Nasal cavity respiratory epithelium epithelial cell of viscerocranial mucosa (primary cell): Measurements from ENCODE around the gene KLF9. TPM values are rescaled to one million over a fixed set of nuclear protein-coding genes. Genes with fewer than 3 reads are reported as not detected.

ENCODE experiments used
- total RNA-seq: library from RNA; depleted of rRNA; stranded (reverse); fragments of >200 nt; gene quantifications from 2 replicates; pipeline ENCODE4 v1.2.3, GENCODE V29; 2014

KLF9 gene
- total RNA-seq: 33.8 and 58.0 TPM in 2 replicates

DNA sequence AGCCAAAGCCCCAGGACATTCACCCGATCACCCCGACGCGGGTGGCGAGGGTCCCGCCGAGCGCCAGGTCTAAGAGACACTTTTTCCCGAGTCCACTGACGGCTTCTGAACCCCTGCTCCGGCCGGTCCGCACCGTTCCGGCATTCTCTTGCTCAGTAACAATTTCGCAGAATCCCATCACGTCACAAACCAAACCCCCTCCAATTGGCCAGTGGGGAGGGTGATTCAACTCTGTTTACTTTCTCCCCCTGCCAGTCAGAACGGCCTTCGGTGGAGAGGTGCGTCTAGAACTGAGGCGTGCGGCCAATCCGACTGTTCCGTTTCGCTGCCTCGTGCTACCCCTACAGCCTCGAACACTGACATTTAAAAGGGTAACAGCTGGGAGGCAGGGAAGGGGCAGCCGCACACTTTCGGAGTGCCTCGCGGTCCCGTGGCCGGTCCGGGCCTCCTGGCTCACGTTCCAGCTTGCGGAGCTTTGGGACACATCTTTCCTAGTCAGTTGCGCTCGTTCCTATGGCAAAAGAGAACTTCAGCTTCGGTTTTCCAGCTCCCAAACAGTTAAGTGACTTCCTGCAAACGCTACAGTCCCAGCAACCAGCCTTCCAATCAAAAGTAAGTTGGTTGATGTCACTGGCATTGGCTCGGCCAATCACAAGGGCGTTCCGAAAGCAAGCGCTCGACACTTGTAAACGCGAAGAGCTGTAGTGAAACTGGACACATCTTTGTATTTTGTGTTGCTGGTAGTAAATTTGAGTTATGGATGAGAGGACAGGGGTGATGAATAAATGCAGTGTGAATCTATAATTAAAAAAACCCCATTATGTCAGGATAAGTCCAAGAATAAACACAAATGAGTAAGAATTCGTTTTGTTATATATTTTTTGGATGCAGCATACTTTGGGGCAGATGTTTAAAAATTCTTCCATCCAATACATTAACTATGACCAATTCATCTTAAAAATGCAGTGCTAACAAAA lies at the start of gene KLF9:
Gene KLF9, minus strand, starts transcription at position 859 of the 977 bp plus-strand sequence. CDS start 1,294 bp downstream, outside the sequence.

Other genes with a start within 250 kb of the KLF9 start
- 19.5 and 30.0 TPM in 2 replicates for gene SMC5, start 155.7 kb downstream of the KLF9 start, total RNA-seq